Left lung (tissue), 10 donors: ENCODE results near the gene CTNNBIP1. TPM values are rescaled to one million over a fixed set of nuclear protein-coding genes. Genes with fewer than 3 reads are reported as not detected.
A peak's percentile ranks its signal among the peaks of the same experiment; 100 is the strongest.

Experiments used
- ATAC-seq: fragments of 200-7000 bp; cut with Tn5 transposase; one replicate; pipeline ENCODE4 v1.9.1; 2020; ENCODE audit warnings: moderate library complexity
- DNase-seq, 4 donors: peaks; one replicate each; pipeline ENCODE4 v3.0.0-alpha.2; 2013 to 2020
- H3K27ac ChIP-seq, 2 donors: fragments of 200-600 bp; sonication (generic) in 1 of 2; one replicate each; pipeline versions ENCODE4 v1.5.0 to v1.8.0; 2020 to 2021
- H3K27me3 ChIP-seq, 2 donors: fragments of 200-600 bp; sonication (generic) in 1 of 2; one replicate each; pipeline versions ENCODE4 v1.5.0 to v1.8.0; 2020 to 2021
- H3K36me3 ChIP-seq, 2 donors: fragments of 200-600 bp; sonication (generic) in 1 of 2; one replicate each; pipeline versions ENCODE4 v1.5.0 to v1.8.0; 2020 to 2021
- H3K4me1 ChIP-seq, 2 donors: fragments of 200-600 bp; one replicate each; pipeline ENCODE4 v1.8.0; 2021
- H3K4me3 ChIP-seq, 2 donors: fragments of 200-600 bp; sonication (generic) in 1 of 2; one replicate each; pipeline versions ENCODE4 v1.5.0 to v1.8.0; 2020 to 2021; ENCODE audit warnings: mild to moderate bottlenecking in 1 of 2
- H3K9me3 ChIP-seq, 2 donors: fragments of 200-600 bp; sonication (generic) in 1 of 2; one replicate each; pipeline versions ENCODE4 v1.5.0 to v1.8.0; 2020 to 2021
- CTCF ChIP-seq, 2 donors: fragments of 200-600 bp; sonication (generic) in 1 of 2; IDR thresholded peaks; one replicate each; pipeline versions ENCODE4 v1.5.0 to v1.8.0; 2021; ENCODE audit warnings: antibody characterized with exemption in 2 of 2
- intact Hi-C, 2 donors: fragments of 100-400 bp; cut with DNase I; formaldehyde crosslinking; loops; one replicate each; pipeline versions ENCODE4 v1.11.2 to v1.14.2; 2022
- polyA plus RNA-seq, 6 donors: library from polyadenylated mRNA; unstranded; fragments of 120-200 nt; gene quantifications; one replicate each; pipeline ENCODE4 v1.2.1, GENCODE V29; 2013; ENCODE audit not compliant: insufficient read length in 6 of 6
- total RNA-seq, 2 donors: library from RNA; stranded (reverse); fragmentation: NEBNext Ultra II Directional; extraction: Animal tissue kit (Norgen Biotek cat#: 25700); gene quantifications; one replicate each; pipeline ENCODE4 v1.2.1, GENCODE V29; 2021
- donor health status: DM: no; HTN: yes; CAD: no.
- donor health status: DM: no; HTN: no; CAD: no.

CTNNBIP1 gene
- total and polyA plus RNA-seq, 8 donors, result 30.2 to 57.1 (median 48.0) TPM

- no peak for ATAC-seq
- no peak for DNase-seq
Measured at GRCh38 chr1:9816199-9816598, 93.9 kb downstream of the CTNNBIP1 start.

GRCh38 chr1:9815150-9815549, 94.9 kb downstream of the CTNNBIP1 start:
- no peaks in the 10 kb centered on the region for H3K27me3 ChIP-seq
- ATAC-seq, result no peak
- intact Hi-C loops, result no loop called here

More at GRCh38 chr1:9816199-9816598, 93.9 kb downstream of the CTNNBIP1 start:
- intact Hi-C loops, result no loop called here
- Histone ChIP-seq H3K36me3 (no peaks in the 10 kb centered on the region), H3K9me3 (no peaks in the 10 kb centered on the region), H3K4me3 (no peak overlapping the region), H3K4me1 (peaks cover 0 to 4% of the 10 kb centered on the region in 2 donors), H3K27me3 (no peaks in the 10 kb centered on the region), H3K27ac (no peak overlapping the region)
- no peak for TF ChIP-seq CTCF (IDR thresholded peaks at IDR 0.05)

GRCh38 chr1:9814619-9815018, 95.5 kb downstream of the CTNNBIP1 start:
- intact Hi-C loops, result no loop called here
- Histone ChIP-seq H3K27me3 (no peaks in the 10 kb centered on the region), H3K4me3 (no peak overlapping the region), H3K4me1 (no peaks in the 10 kb centered on the region), H3K36me3 (no peaks in the 10 kb centered on the region), H3K27ac (no peak overlapping the region), H3K9me3 (no peaks in the 10 kb centered on the region)
- TF ChIP-seq CTCF (IDR thresholded peaks at IDR 0.05), result no peak
- DNase-seq (no peak), ATAC-seq (no peak)

More at GRCh38 chr1:9815150-9815549, 94.9 kb downstream of the CTNNBIP1 start:
- H3K9me3 ChIP-seq, result no peaks in the 10 kb centered on the region
- H3K4me1 ChIP-seq, result no peaks in the 10 kb centered on the region
- TF ChIP-seq CTCF (IDR thresholded peaks at IDR 0.05), result no peak
- H3K36me3 ChIP-seq, result no peaks in the 10 kb centered on the region
- H3K27ac ChIP-seq, result no peak overlapping the region
- DNase-seq, result no peak
- no peak overlapping the region for H3K4me3 ChIP-seq

- no peaks in the 10 kb centered on the region for H3K9me3 ChIP-seq
- no peaks in the 10 kb centered on the region for H3K36me3 ChIP-seq
- no peaks in the 10 kb centered on the region for H3K27me3 ChIP-seq
- no peak overlapping the region for H3K27ac ChIP-seq
- no peaks in the 10 kb centered on the region for H3K4me1 ChIP-seq
- intact Hi-C loops, result no loop called here
- TF ChIP-seq CTCF (IDR thresholded peaks at IDR 0.05), result no peak
- no peak for ATAC-seq
- no peak for DNase-seq
- H3K4me3 ChIP-seq, result no peak overlapping the region
Measured at GRCh38 chr1:9811239-9811966, 98.7 kb downstream of the CTNNBIP1 start.

GRCh38 chr1:9809100-9809510, 101.0 kb downstream of the CTNNBIP1 start:
- Histone ChIP-seq H3K27me3 (no peaks in the 10 kb centered on the region), H3K27ac (no peak overlapping the region), H3K4me1 (no peaks in the 10 kb centered on the region), H3K4me3 (no peak overlapping the region), H3K36me3 (no peaks in the 10 kb centered on the region), H3K9me3 (no peaks in the 10 kb centered on the region)
- ATAC-seq (peak; percentile 83), DNase-seq (no peak)
- intact Hi-C loops, result no loop called here
- TF ChIP-seq CTCF (IDR thresholded peaks at IDR 0.05), result no peak
